Gastrocnemius medialis (tissue), 4 donors: ENCODE results near the gene TMEM161B. TPM values are rescaled to one million over a fixed set of nuclear protein-coding genes. Genes with fewer than 3 reads are reported as not detected.
"Not testable (repeated sequence)": the region's sequence is repeated elsewhere in the genome, so short reads cannot be mapped to it uniquely, and the experiment has no call there.

Source experiments
- ATAC-seq, 2 donors: fragments of 150-250 bp; one replicate each; pipeline ENCODE4 v1.9.1; 2016
- DNase-seq, 2 donors: peaks; one replicate each; pipeline ENCODE4 v3.0.0-alpha.2; 2019
- H3K27ac ChIP-seq, 4 donors: fragments of 200-600 bp; sonication (generic); 1 replicate in 1 of 4; 2 replicates in 3 of 4; pipeline ENCODE4 v1.5.1; 2016 to 2018; ENCODE audit warnings: mild to moderate bottlenecking in 2 of 4, moderate library complexity in 1 of 4
- H3K27me3 ChIP-seq, 3 donors: fragments of 200-600 bp; sonication (generic) in 2 of 3; 1 replicate in 1 of 3; 2 replicates in 2 of 3; pipeline versions ENCODE4 v1.5.1 to v1.6.0; 2016 to 2019; ENCODE audit warnings: mild to moderate bottlenecking in 1 of 3, moderate library complexity in 1 of 3
- H3K36me3 ChIP-seq, 2 donors: fragments of 200-600 bp; sonication (generic) in 1 of 2; one replicate each; pipeline ENCODE4 v1.5.1; 2017 to 2018
- H3K4me1 ChIP-seq, 2 donors: fragments of 200-600 bp; sonication (generic) in 1 of 2; one replicate each; pipeline ENCODE4 v1.5.1; 2016 to 2017; ENCODE audit warnings: mild to moderate bottlenecking in 2 of 2
- H3K4me3 ChIP-seq, 4 donors: fragments of 200-600 bp; sonication (generic) in 3 of 4; 1 replicate in 1 of 4; 2 replicates in 3 of 4; pipeline ENCODE4 v1.5.1; 2016 to 2019; ENCODE audit warnings: mild to moderate bottlenecking in 2 of 4
- H3K9me3 ChIP-seq, 3 donors: fragments of 200-600 bp; sonication (generic) in 2 of 3; 1 replicate in 1 of 3; 2 replicates in 2 of 3; pipeline ENCODE4 v1.5.1; 2016 to 2019
- CTCF ChIP-seq, 5 experiments: fragments of 450-650 bp in 3 of 5; fragments of 200-600 bp in 2 of 5; sonication (generic) in 2 of 5; IDR thresholded peaks in 4 of 5; conservative IDR thresholded peaks in 1 of 5; 1 replicate in 4 of 5; 2 replicates in 1 of 5; pipeline ENCODE4 v1.5.1; 2016 to 2019; ENCODE audit warnings: antibody characterized with exemption in 5 of 5, mild to moderate bottlenecking in 3 of 5, moderate library complexity in 3 of 5
- POLR2A ChIP-seq, 2 donors: fragments of 450-650 bp; IDR thresholded peaks; one replicate each; pipeline ENCODE4 v1.6.1; 2017; ENCODE audit warnings: antibody characterized with exemption in 2 of 2, mild to moderate bottlenecking in 2 of 2, moderate library complexity in 2 of 2
- in situ Hi-C, 4 donors: fragments of 200-750 bp; cut with MboI; loops; one replicate each; pipeline versions ENCODE4 v1.15.0 to v1.8.0; 2017; ENCODE audit warnings: low sequenced_read_pairs in 4 of 4
- intact Hi-C: fragments of 100-400 bp; cut with DNase I; formaldehyde crosslinking; loops from one replicate; pipeline ENCODE4 v1.15.1; 2023; ENCODE audit warnings: low total_unique reads
- total RNA-seq, 4 donors: library from RNA; depleted of rRNA; stranded (reverse); fragments of >200 nt; gene quantifications; one replicate each; pipeline versions ENCODE4 v1.1.0 to v1.2.3, GENCODE V29; 2016

TMEM161B gene
- total RNA-seq, 4 donors from 2014 or later = 5.8 to 13.6 (median 6.3) TPM

GRCh38 chr5:88188458-88189132, 80.0 kb downstream of the TMEM161B start:
- no peak for TF ChIP-seq CTCF (IDR thresholded peaks at IDR 0.05 in 4 of 5, conservative IDR thresholded peaks at IDR 0.05 in 1 of 5)
- TF ChIP-seq POLR2A (IDR thresholded peaks at IDR 0.05) = no peak
- in situ Hi-C loops = no loop called here
- no peaks in the 10 kb centered on the region for H3K9me3 ChIP-seq
- no peaks in the 10 kb centered on the region for H3K27me3 ChIP-seq
- H3K27ac ChIP-seq = no peak overlapping the region
- intact Hi-C loops = no loop called here
- H3K4me3 ChIP-seq = no peak overlapping the region
- no peaks in the 10 kb centered on the region for H3K4me1 ChIP-seq
- H3K36me3 ChIP-seq = peaks cover 0 to 19% of the 10 kb centered on the region in 2 donors
- ATAC-seq (no peak), DNase-seq (no peak)

- peaks cover 0 to 11% of the 10 kb centered on the region in 2 donors for H3K36me3 ChIP-seq
- intact Hi-C loops = no loop called here
Measured at GRCh38 chr5:88183255-88183654, 85.4 kb downstream of the TMEM161B start.

GRCh38 chr5:88177486-88177885, 91.2 kb downstream of the TMEM161B start:
- H3K9me3 ChIP-seq, H3K36me3 ChIP-seq, H3K27ac ChIP-seq, DNase-seq, ATAC-seq, H3K4me3 ChIP-seq, H3K4me1 ChIP-seq, H3K27me3 ChIP-seq, in situ Hi-C loops, intact Hi-C loops: not testable (repeated sequence)

More at GRCh38 chr5:88183255-88183654, 85.4 kb downstream of the TMEM161B start:
- no peak overlapping the region for H3K27ac ChIP-seq
- no peaks in the 10 kb centered on the region for H3K27me3 ChIP-seq
- in situ Hi-C loops = no loop called here
- ATAC-seq = no peak
- H3K4me3 ChIP-seq = no peak overlapping the region
- no peaks in the 10 kb centered on the region for H3K9me3 ChIP-seq
- no peak for TF ChIP-seq POLR2A (IDR thresholded peaks at IDR 0.05)
- no peak for TF ChIP-seq CTCF (IDR thresholded peaks at IDR 0.05 in 4 of 5, conservative IDR thresholded peaks at IDR 0.05 in 1 of 5)
- no peaks in the 10 kb centered on the region for H3K4me1 ChIP-seq
- no peak for DNase-seq

GRCh38 chr5:88172847-88173758, 95.5 kb downstream of the TMEM161B start:
- H3K4me1 ChIP-seq = no peaks in the 10 kb centered on the region
- H3K9me3 ChIP-seq = no peaks in the 10 kb centered on the region
- no peaks in the 10 kb centered on the region for H3K36me3 ChIP-seq
- no peaks in the 10 kb centered on the region for H3K27me3 ChIP-seq
- no peak for TF ChIP-seq POLR2A (IDR thresholded peaks at IDR 0.05)
- no peak for TF ChIP-seq CTCF (IDR thresholded peaks at IDR 0.05 in 4 of 5, conservative IDR thresholded peaks at IDR 0.05 in 1 of 5)
- intact Hi-C loops (no loop called here), in situ Hi-C loops (no loop called here)
- DNase-seq = no peak
- ATAC-seq = no peak
- H3K27ac ChIP-seq = no peak overlapping the region
- H3K4me3 ChIP-seq = no peak overlapping the region

- H3K27me3 ChIP-seq = peaks cover 0 to under 1% (median 0%) of the 10 kb centered on the region in 3 donors
- intact Hi-C loops = no loop called here
- TF ChIP-seq POLR2A (IDR thresholded peaks at IDR 0.05) (no peak), CTCF (IDR thresholded peaks at IDR 0.05 in 4 of 5, conservative IDR thresholded peaks at IDR 0.05 in 1 of 5) (no peak)
- H3K9me3 ChIP-seq = no peaks in the 10 kb centered on the region
- H3K4me3 ChIP-seq = no peak overlapping the region
- ATAC-seq (no peak), DNase-seq (no peak)
- H3K36me3 ChIP-seq = no peaks in the 10 kb centered on the region
- no peak overlapping the region for H3K27ac ChIP-seq
- no peaks in the 10 kb centered on the region for H3K4me1 ChIP-seq
- in situ Hi-C loops = no loop called here
Measured at GRCh38 chr5:88159591-88159990, 109.1 kb downstream of the TMEM161B start.
